Mucosa of descending colon (tissue), 3 donors: ENCODE measurements around the gene MANSC1. TPM values are rescaled to one million over a fixed set of nuclear protein-coding genes. Genes with fewer than 3 reads are reported as not detected.
A peak's percentile ranks its signal among the peaks of the same experiment; 100 is the strongest.

Experiments used
- ATAC-seq: fragments of 200-7000 bp; cut with Tn5 transposase; one replicate; pipeline ENCODE4 v1.9.1; 2020; ENCODE audit warnings: mild to moderate bottlenecking, moderate library complexity
- DNase-seq, 3 donors: peaks; one replicate each; pipeline ENCODE4 v3.0.0-alpha.2; 2020
- H3K36me3 ChIP-seq: fragments of 200-600 bp; one replicate; pipeline ENCODE4 v1.8.0; 2021; ENCODE audit warnings: low read depth, mild to moderate bottlenecking
- H3K4me1 ChIP-seq: fragments of 200-600 bp; one replicate; pipeline ENCODE4 v1.8.0; 2021; ENCODE audit warnings: low read depth, mild to moderate bottlenecking
- H3K4me3 ChIP-seq: fragments of 200-600 bp; one replicate; pipeline ENCODE4 v1.8.0; 2021; ENCODE audit warnings: mild to moderate bottlenecking
- H3K9me3 ChIP-seq: fragments of 200-600 bp; one replicate; pipeline ENCODE4 v1.8.0; 2021; ENCODE audit warnings: mild to moderate bottlenecking
- CTCF ChIP-seq: fragments of 200-600 bp; IDR thresholded peaks from one replicate; pipeline ENCODE4 v1.8.0; 2022; ENCODE audit warnings: antibody characterized with exemption, mild to moderate bottlenecking
- intact Hi-C, 2 donors: fragments of 100-400 bp; cut with DNase I in 1 of 2; cut with micrococcal nuclease in 1 of 2; formaldehyde crosslinking; loops; one replicate each; pipeline versions ENCODE4 v1.11.0 to v1.11.1; 2022; cut with DNase I, micrococcal nuclease
- total RNA-seq, 3 donors: library from RNA; stranded (reverse); fragmentation: NEBNext Ultra II Directional in 2 of 3; extraction: Animal tissue kit (Norgen Biotek cat#: 25700) in 2 of 3; gene quantifications; one replicate each; pipeline versions ENCODE4 v1.2.1 to v1.2.4, GENCODE V29; 2021 to 2023
- donor health status: DM: no; HTN: no; CAD: no; lungs with moderate emphysema.
- donor health status: DM: no; HTN: no; CAD: no.
- donor health status: DM: no; HTN: yes; CAD: no.

MANSC1 gene
- total RNA-seq, 3 donors from 2014 or later = 34.3 to 59.1 (median 46.5) TPM

- Histone ChIP-seq H3K4me3 (no peak overlapping the region), H3K4me1 (peaks cover 7% of the 10 kb centered on the region), H3K36me3 (no peaks in the 10 kb centered on the region), H3K9me3 (no peaks in the 10 kb centered on the region)
- no peak for TF ChIP-seq CTCF
- intact Hi-C loops = loop anchor here (10.0 kb wide), 3 partner anchors 192 to 332 kb away; partner anchors contain the start of genes DUSP16 (in 1 of the 2) and GPR19 (in 1 of the 2)
- peak in 1 of 3 donors; percentile 35 for DNase-seq
- ATAC-seq = peak; percentile 83
These were observed 23.1 kb upstream of the MANSC1 start for GRCh38 chr12:12372946-12373722.

DNA sequence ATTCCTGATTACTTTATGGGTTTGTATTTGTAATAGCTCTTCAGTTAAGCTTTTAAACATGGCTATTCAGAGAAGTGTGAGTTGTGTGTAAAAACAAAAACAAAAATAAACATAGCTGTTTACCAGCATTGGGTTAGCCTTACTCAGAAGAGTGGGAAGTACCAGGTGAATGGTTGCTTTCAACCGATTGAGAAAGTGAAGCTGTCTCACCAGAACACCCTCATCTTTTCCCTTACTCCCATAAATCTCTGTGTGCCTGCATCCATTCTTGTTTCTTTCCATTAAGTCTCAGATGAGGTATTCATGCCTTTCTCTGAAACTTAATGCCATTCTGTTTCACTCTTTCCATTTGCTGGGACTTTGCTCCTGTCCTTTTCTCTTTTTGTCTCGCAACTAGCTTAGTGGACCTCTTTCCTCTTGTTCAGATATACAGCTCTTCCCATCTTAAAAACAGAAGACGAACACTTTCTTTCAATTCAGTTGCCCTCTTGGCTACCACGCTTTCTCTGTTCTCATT, 17.5 kb upstream of the MANSC1 start:
- H3K36me3 ChIP-seq = no peaks in the 10 kb centered on the region
- ATAC-seq (no peak), DNase-seq (no peak)
- TF ChIP-seq CTCF = no peak
- intact Hi-C loops = no loop called here
- no peak overlapping the region for H3K4me3 ChIP-seq
- no peaks in the 10 kb centered on the region for H3K9me3 ChIP-seq
- H3K4me1 ChIP-seq = peaks cover 4% of the 10 kb centered on the region

GRCh38 chr12:12366701-12367481, 16.8 kb upstream of the MANSC1 start:
- intact Hi-C loops = no loop called here
- ATAC-seq (no peak), DNase-seq (no peak)
- Histone ChIP-seq H3K4me1 (peaks cover 4% of the 10 kb centered on the region), H3K9me3 (no peaks in the 10 kb centered on the region), H3K36me3 (no peaks in the 10 kb centered on the region), H3K4me3 (no peak overlapping the region)
- no peak for TF ChIP-seq CTCF

GRCh38 chr12:12365931-12366431, 15.9 kb upstream of the MANSC1 start:
- TF ChIP-seq CTCF = no peak
- Histone ChIP-seq H3K9me3 (no peaks in the 10 kb centered on the region), H3K36me3 (no peaks in the 10 kb centered on the region), H3K4me1 (peaks cover 4% of the 10 kb centered on the region), H3K4me3 (no peak overlapping the region)
- DNase-seq (no peak), ATAC-seq (no peak)
- intact Hi-C loops = no loop called here

GRCh38 chr12:12365446-12365802, 15.4 kb upstream of the MANSC1 start:
- intact Hi-C loops = no loop called here
- ATAC-seq = no peak
- TF ChIP-seq CTCF = no peak
- Histone ChIP-seq H3K4me3 (no peak overlapping the region), H3K36me3 (no peaks in the 10 kb centered on the region), H3K9me3 (no peaks in the 10 kb centered on the region), H3K4me1 (peaks cover 4% of the 10 kb centered on the region)
- DNase-seq = no peak
